NCI-H510A (cell line): ENCODE measurements around the gene LAMA5.

Experiments
- DNase-seq: peaks from one replicate; lab custom pipeline; 2025; lab: John Stamatoyannopoulos, UW

Gene LAMA5

GRCh38 chr20:62313021-62313420 lies 54.1 kb downstream of the LAMA5 start:
- DNase-seq = no peak

- DNase-seq = no peak
These were observed 54.5 kb downstream of the LAMA5 start for GRCh38 chr20:62312662-62312977.

- no peak for DNase-seq
These were observed 55.1 kb downstream of the LAMA5 start for GRCh38 chr20:62311832-62312661.

GRCh38 chr20:62311150-62311549 lies 56.0 kb downstream of the LAMA5 start:
- no peak for DNase-seq

GRCh38 chr20:62310757-62311121 lies 56.4 kb downstream of the LAMA5 start:
- no peak for DNase-seq

GRCh38 chr20:62309947-62310756 lies 57.0 kb downstream of the LAMA5 start:
- no peak for DNase-seq

- DNase-seq = no peak
These were observed 57.7 kb downstream of the LAMA5 start for GRCh38 chr20:62309198-62309944.

GRCh38 chr20:62308102-62308822 lies 58.9 kb downstream of the LAMA5 start:
- no peak for DNase-seq

GRCh38 chr20:62307226-62308101 lies 59.6 kb downstream of the LAMA5 start:
- no peak for DNase-seq

- no peak for DNase-seq
These were observed 60.5 kb downstream of the LAMA5 start for GRCh38 chr20:62306414-62307187.

- no peak for DNase-seq
These were observed 61.2 kb downstream of the LAMA5 start for GRCh38 chr20:62305765-62306413.

- peak; percentile 12 for DNase-seq
These were observed 61.9 kb downstream of the LAMA5 start for GRCh38 chr20:62305149-62305764.

- no peak for DNase-seq
These were observed 62.6 kb downstream of the LAMA5 start for GRCh38 chr20:62304331-62305148.

GRCh38 chr20:62303340-62304226 lies 63.5 kb downstream of the LAMA5 start:
- DNase-seq = no peak

GRCh38 chr20:62303062-62303339 lies 64.1 kb downstream of the LAMA5 start:
- DNase-seq = no peak

GRCh38 chr20:62302341-62303061 lies 64.6 kb downstream of the LAMA5 start, which contains the start of gene ADRM1:
ADRM1 (plus strand) TSS chr20:62302997; CDS start chr20:62303569, 572 bp downstream.
- DNase-seq = peak; percentile 96
